Measurements from ENCODE around the gene CAMK4.

DNA sequence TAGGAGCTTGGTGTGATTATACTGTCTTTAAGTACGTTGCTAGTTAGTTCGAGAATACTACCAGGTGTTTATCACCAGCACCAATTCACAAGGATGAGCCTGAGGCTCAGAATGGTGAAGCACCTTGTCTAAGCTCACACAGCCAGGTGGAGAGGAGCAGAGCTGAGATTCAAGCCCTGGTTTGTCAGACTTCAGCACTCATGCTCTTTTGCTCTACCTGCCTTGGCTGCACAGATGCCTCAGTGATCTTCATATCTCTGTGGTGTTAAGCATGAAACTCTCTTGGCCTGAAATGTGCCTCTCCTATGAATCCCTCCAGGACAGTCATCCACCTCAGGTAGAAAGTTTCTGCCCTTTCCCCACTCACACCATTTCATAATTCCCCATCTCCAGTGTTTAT lies 12.2 kb downstream of the CAMK4 start:
- TF ChIP-seq, protein P1, sequence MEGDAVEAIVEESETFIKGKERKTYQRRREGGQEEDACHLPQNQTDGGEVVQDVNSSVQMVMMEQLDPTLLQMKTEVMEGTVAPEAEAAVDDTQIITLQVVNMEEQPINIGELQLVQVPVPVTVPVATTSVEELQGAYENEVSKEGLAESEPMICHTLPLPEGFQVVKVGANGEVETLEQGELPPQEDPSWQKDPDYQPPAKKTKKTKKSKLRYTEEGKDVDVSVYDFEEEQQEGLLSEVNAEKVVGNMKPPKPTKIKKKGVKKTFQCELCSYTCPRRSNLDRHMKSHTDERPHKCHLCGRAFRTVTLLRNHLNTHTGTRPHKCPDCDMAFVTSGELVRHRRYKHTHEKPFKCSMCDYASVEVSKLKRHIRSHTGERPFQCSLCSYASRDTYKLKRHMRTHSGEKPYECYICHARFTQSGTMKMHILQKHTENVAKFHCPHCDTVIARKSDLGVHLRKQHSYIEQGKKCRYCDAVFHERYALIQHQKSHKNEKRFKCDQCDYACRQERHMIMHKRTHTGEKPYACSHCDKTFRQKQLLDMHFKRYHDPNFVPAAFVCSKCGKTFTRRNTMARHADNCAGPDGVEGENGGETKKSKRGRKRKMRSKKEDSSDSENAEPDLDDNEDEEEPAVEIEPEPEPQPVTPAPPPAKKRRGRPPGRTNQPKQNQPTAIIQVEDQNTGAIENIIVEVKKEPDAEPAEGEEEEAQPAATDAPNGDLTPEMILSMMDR (conservative IDR thresholded peaks at IDR 0.05 in 1 of 2, IDR thresholded peaks at IDR 0.05 in 1 of 2; ENCODE audit: extremely low read depth in 1 of 2, insufficient read depth in 1 of 2, low read depth in 1 of 2, low read length in 2 of 2): no peak
- no peak for TF ChIP-seq EZH2 (IDR thresholded peaks at IDR 0.05; ENCODE audit: borderline replicate concordance, low read length)
